ENCODE data around the gene C2CD5.

DNA sequence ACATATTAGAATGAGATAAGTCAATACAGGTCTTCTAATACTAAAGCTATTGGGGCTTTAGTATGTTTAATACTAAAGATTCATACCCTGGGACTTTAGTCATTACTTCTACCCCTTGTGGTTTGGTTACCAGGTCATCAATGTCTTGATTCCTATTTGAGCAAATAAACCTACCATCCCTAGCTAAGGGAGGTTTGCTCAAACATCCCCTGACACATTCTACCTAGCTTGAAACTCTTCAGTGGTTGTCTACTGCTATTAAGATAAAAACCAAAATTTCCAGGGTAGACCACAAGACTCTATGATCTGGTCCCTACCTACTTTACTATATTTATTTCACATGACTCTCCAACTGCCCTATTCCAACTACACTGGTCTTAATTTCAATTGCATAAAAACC, 7.3 kb upstream of the C2CD5 start:
- TF ChIP-seq, protein P1, sequence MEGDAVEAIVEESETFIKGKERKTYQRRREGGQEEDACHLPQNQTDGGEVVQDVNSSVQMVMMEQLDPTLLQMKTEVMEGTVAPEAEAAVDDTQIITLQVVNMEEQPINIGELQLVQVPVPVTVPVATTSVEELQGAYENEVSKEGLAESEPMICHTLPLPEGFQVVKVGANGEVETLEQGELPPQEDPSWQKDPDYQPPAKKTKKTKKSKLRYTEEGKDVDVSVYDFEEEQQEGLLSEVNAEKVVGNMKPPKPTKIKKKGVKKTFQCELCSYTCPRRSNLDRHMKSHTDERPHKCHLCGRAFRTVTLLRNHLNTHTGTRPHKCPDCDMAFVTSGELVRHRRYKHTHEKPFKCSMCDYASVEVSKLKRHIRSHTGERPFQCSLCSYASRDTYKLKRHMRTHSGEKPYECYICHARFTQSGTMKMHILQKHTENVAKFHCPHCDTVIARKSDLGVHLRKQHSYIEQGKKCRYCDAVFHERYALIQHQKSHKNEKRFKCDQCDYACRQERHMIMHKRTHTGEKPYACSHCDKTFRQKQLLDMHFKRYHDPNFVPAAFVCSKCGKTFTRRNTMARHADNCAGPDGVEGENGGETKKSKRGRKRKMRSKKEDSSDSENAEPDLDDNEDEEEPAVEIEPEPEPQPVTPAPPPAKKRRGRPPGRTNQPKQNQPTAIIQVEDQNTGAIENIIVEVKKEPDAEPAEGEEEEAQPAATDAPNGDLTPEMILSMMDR (IDR thresholded peaks at IDR 0.05): no peak
- TF ChIP-seq ZFX (IDR thresholded peaks at IDR 0.05; ENCODE audit: borderline replicate concordance): no peak
